ENCODE results near the gene WNT2. TPM values are rescaled to one million over a fixed set of nuclear protein-coding genes. Genes with fewer than 3 reads are reported as not detected.

WNT2 gene
- total and polyA plus RNA-seq, 11 donors = 0.09 to 1.2 (median 0.20) TPM; not detected in 3

- H3K36me3 ChIP-seq = no peaks in the 10 kb centered on the region
- no peak overlapping the region for H3K4me3 ChIP-seq
- intact Hi-C loops (cut with DNase I) = no loop called here
- ATAC-seq (no peak), DNase-seq (no peak)
- peaks cover 0 to 5% (median 0%) of the 10 kb centered on the region in 12 donors for H3K9me3 ChIP-seq
- no peak overlapping the region for H3K27ac ChIP-seq
- peaks cover 8 to 43% (median 25%) of the 10 kb centered on the region in 9 donors for H3K27me3 ChIP-seq
- WGBS, 4 donors = 73 to 87% (median 84%) methylated on average over 1 of the region's 1 CpG
- H3K4me1 ChIP-seq = peaks cover 0 to 24% (median 9%) of the 10 kb centered on the region in 12 donors
- TF ChIP-seq CTCF (IDR thresholded peaks at IDR 0.05) (no peak), POLR2A (IDR thresholded peaks at IDR 0.05) (no peak)
Observed at GRCh38 chr7:117325836-117326235, 3.0 kb upstream of the WNT2 start.

GRCh38 chr7:117324960-117325359 is 2.1 kb upstream of the WNT2 start:
- ATAC-seq (peak in 3 of 4 donors; percentile 36 to 45 (median 39)), DNase-seq (no peak)
- Histone ChIP-seq H3K27me3 (peaks cover 8 to 48% (median 25%) of the 10 kb centered on the region in 9 donors), H3K4me1 (peaks cover 0 to 24% (median 9%) of the 10 kb centered on the region in 12 donors), H3K9me3 (peaks cover 0 to 3% (median 0%) of the 10 kb centered on the region in 12 donors), H3K27ac (no peak overlapping the region), H3K36me3 (no peaks in the 10 kb centered on the region), H3K4me3 (peak overlapping the region in 6 of 12 donors; percentile 40 to 55 (median 43))
- intact Hi-C loops (cut with DNase I) = no loop called here
- no peak for TF ChIP-seq POLR2A (IDR thresholded peaks at IDR 0.05)
- no peak for TF ChIP-seq CTCF (IDR thresholded peaks at IDR 0.05)
- 47 to 63% (median 56%) methylated on average over 4 of the region's 4 CpGs for WGBS, 4 donors

GRCh38 chr7:117323851-117324711 is 1.2 kb upstream of the WNT2 start:
- TF ChIP-seq CTCF (IDR thresholded peaks at IDR 0.05) (no peak), POLR2A (IDR thresholded peaks at IDR 0.05) (no peak)
- intact Hi-C loops (cut with DNase I) = no loop called here
- WGBS, 4 donors = 1 to 2% (median 1%) methylated on average over 15 to 67 of the region's 67 CpGs
- Histone ChIP-seq H3K4me3 (peak overlapping the region; percentile 8 to 55 (median 40)), H3K27me3 (peaks cover 8 to 51% (median 25%) of the 10 kb centered on the region in 9 donors), H3K27ac (peak overlapping the region in 1 of 12 donors; percentile 9), H3K4me1 (peaks cover 0 to 24% (median 9%) of the 10 kb centered on the region in 12 donors), H3K9me3 (peaks cover 0 to 1% (median 0%) of the 10 kb centered on the region in 12 donors), H3K36me3 (no peaks in the 10 kb centered on the region)
- DNase-seq (peak; percentile 32 to 61 (median 46)), ATAC-seq (peak; percentile 59 to 85 (median 82))

GRCh38 chr7:117323305-117323850 is 520 bp upstream of the WNT2 start:
- H3K36me3 ChIP-seq = no peaks in the 10 kb centered on the region
- no peak for ATAC-seq
- H3K27ac ChIP-seq = no peak overlapping the region
- peaks cover 0 to 24% (median 9%) of the 10 kb centered on the region in 12 donors for H3K4me1 ChIP-seq
- WGBS, 4 donors = 0 to 2% (median 1%) methylated on average over 18 to 25 of the region's 25 CpGs
- H3K27me3 ChIP-seq = peaks cover 8 to 51% (median 25%) of the 10 kb centered on the region in 9 donors
- intact Hi-C loops (cut with DNase I) = no loop called here
- H3K4me3 ChIP-seq = peak overlapping the region; percentile 22 to 55 (median 40)
- TF ChIP-seq POLR2A (IDR thresholded peaks at IDR 0.05) = no peak
- TF ChIP-seq CTCF (IDR thresholded peaks at IDR 0.05) = no peak
- no peak for DNase-seq
- no peaks in the 10 kb centered on the region for H3K9me3 ChIP-seq
